Activated T-helper 1 cell treated with anti-CD3 and anti-CD28 coated beads, Interleukin-2, amount 50 U/mL, for 16 hours (primary cell): ENCODE measurements around the gene LCLAT1.
A peak's percentile ranks its signal among the peaks of the same experiment; 100 is the strongest.

Experiments
- DNase-seq, 2 donors: peaks; one replicate each; pipeline ENCODE4 v3.0.0-alpha.2; 2020; ENCODE audit warnings: low read depth in 1 of 2, low spot score in 1 of 2

The LCLAT1 gene

GRCh38 chr2:30447149-30448045 lies at the start of gene LCLAT1:
LCLAT1 (plus strand) TSS chr2:30447246; CDS start chr2:30525591, 78,345 bp downstream.
- peak; percentile 63 to 77 for DNase-seq

GRCh38 chr2:30398084-30398873 lies 48.8 kb upstream of the LCLAT1 start:
- no peak for DNase-seq

- DNase-seq: no peak
Measured at GRCh38 chr2:30400151-30400954, 46.7 kb upstream of the LCLAT1 start.

- no peak for DNase-seq
Measured at GRCh38 chr2:30402441-30403182, 44.4 kb upstream of the LCLAT1 start.

- no peak for DNase-seq
Measured at GRCh38 chr2:30403592-30404312, 43.3 kb upstream of the LCLAT1 start.

GRCh38 chr2:30404319-30405259 lies 42.5 kb upstream of the LCLAT1 start:
- DNase-seq: no peak

GRCh38 chr2:30405260-30405605 lies 41.8 kb upstream of the LCLAT1 start:
- no peak for DNase-seq

- no peak for DNase-seq
Measured at GRCh38 chr2:30406853-30407252, 40.2 kb upstream of the LCLAT1 start.

- no peak for DNase-seq
Measured at GRCh38 chr2:30408961-30409387, 38.1 kb upstream of the LCLAT1 start.

GRCh38 chr2:30410217-30410616 lies 36.8 kb upstream of the LCLAT1 start:
- DNase-seq: no peak

GRCh38 chr2:30412047-30412683 lies 34.9 kb upstream of the LCLAT1 start:
- DNase-seq: no peak

GRCh38 chr2:30412684-30413570 lies 34.1 kb upstream of the LCLAT1 start:
- no peak for DNase-seq

GRCh38 chr2:30414961-30415360 lies 32.1 kb upstream of the LCLAT1 start:
- DNase-seq: no peak

- DNase-seq: no peak
Measured at GRCh38 chr2:30417253-30417652, 29.8 kb upstream of the LCLAT1 start.

GRCh38 chr2:30421026-30421603 lies 25.9 kb upstream of the LCLAT1 start:
- DNase-seq: no peak

GRCh38 chr2:30421604-30422443 lies 25.2 kb upstream of the LCLAT1 start:
- DNase-seq: no peak
